GM12892 (cell line): ENCODE data around the gene LRMDA.

ENCODE experiments used
- POLR2A ChIP-seq: IDR thresholded peaks from 2 replicates; pipeline ENCODE4 v1.6.1; 2011; ENCODE audit warnings: low read depth, low read length, control low read depth
- TAF1 ChIP-seq: IDR thresholded peaks from 2 replicates; pipeline ENCODE4 v1.6.1; 2011; ENCODE audit warnings: low read depth, mild to moderate bottlenecking, control low read depth, low read length, borderline replicate concordance

DNA sequence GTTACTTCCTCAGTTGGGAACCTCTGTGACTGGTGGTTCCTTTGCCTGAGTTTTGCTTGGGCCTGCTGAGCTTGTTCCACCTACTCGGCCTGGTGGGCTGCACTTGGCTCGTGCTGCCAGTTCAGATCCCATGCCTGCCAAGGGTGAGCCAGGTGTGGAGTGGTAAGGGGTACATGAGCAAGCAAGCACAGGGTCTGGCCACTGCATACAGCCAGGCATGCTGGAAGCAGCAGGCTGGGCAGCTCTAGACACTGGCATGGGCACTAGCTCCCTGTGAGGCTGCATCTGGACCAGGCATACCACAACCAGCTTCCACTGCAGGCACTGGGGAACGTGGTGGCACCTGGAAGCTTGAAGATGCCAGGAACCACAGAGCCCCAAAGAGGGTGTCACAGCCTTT, 624.0 kb downstream of the LRMDA start:
- TF ChIP-seq POLR2A: no peak
- TF ChIP-seq TAF1: no peak
